ENCODE data around the gene SUPT20H. TPM values are rescaled to one million over a fixed set of nuclear protein-coding genes. Genes with fewer than 3 reads are reported as not detected.

SUPT20H gene
- 34.1 TPM for total RNA-seq

GRCh38 chr13:37058910-37059847 is at the start of gene SUPT20H:
SUPT20H (minus strand) TSS chr13:37059688; CDS start chr13:37051490, 8,198 bp downstream.
- DNase-seq (ENCODE audit: extremely low spot score in 2 of 2) = no peak
- Histone ChIP-seq H3K27ac (peak within 1 kb of the TSS; percentile 92), H3K9me3 (no peaks in the 10 kb centered on the region), H3K27me3 (no peaks in the 10 kb centered on the region), H3K4me1 (peaks cover 23% of the 10 kb centered on the region), H3K36me3 (no peaks in the 10 kb centered on the region), H3K4me3 (peak within 1 kb of the TSS; percentile 92 to 99)
- intact Hi-C loops (cut with DNase I) = no loop called here
- TF ChIP-seq POLR2AphosphoS5 (IDR thresholded peaks at IDR 0.05; ENCODE audit: insufficient read depth in 1 of 2, low read depth in 1 of 2) = peak; percentile 35 to 94
- peak in 1 of 2 donors; percentile 75 for TF ChIP-seq POLR2A (IDR thresholded peaks at IDR 0.05)
- peak in 1 of 3 experiments; percentile 17 for TF ChIP-seq CTCF (IDR thresholded peaks at IDR 0.05)

- H3K4me1 ChIP-seq = no peaks in the 10 kb centered on the region
- H3K36me3 ChIP-seq = no peaks in the 10 kb centered on the region
- intact Hi-C loops (cut with DNase I) = no loop called here
Observed at GRCh38 chr13:37109051-37109678, 49.7 kb upstream of the SUPT20H start.

GRCh38 chr13:37107868-37108267 is 48.4 kb upstream of the SUPT20H start:
- no peak overlapping the region for H3K27ac ChIP-seq
- H3K36me3 ChIP-seq = no peaks in the 10 kb centered on the region
- no peak overlapping the region for H3K4me3 ChIP-seq
- no peak for TF ChIP-seq POLR2AphosphoS5 (IDR thresholded peaks at IDR 0.05; ENCODE audit: insufficient read depth in 1 of 2, low read depth in 1 of 2)
- no peak for TF ChIP-seq CTCF (IDR thresholded peaks at IDR 0.05)
- no peak for TF ChIP-seq POLR2A (IDR thresholded peaks at IDR 0.05)
- no peak for DNase-seq (ENCODE audit: extremely low spot score in 2 of 2)
- no peaks in the 10 kb centered on the region for H3K9me3 ChIP-seq
- H3K27me3 ChIP-seq = no peaks in the 10 kb centered on the region
- intact Hi-C loops (cut with DNase I) = no loop called here
- no peaks in the 10 kb centered on the region for H3K4me1 ChIP-seq

More at GRCh38 chr13:37109051-37109678, 49.7 kb upstream of the SUPT20H start:
- H3K4me3 ChIP-seq = no peak overlapping the region
- no peaks in the 10 kb centered on the region for H3K9me3 ChIP-seq
- H3K27ac ChIP-seq = no peak overlapping the region
- no peak for DNase-seq (ENCODE audit: extremely low spot score in 2 of 2)
- H3K27me3 ChIP-seq = no peaks in the 10 kb centered on the region
- no peak for TF ChIP-seq POLR2A (IDR thresholded peaks at IDR 0.05)
- TF ChIP-seq CTCF (IDR thresholded peaks at IDR 0.05) = peak in 1 of 3 experiments; percentile 39

- intact Hi-C loops (cut with DNase I) = no loop called here
- Histone ChIP-seq H3K36me3 (no peaks in the 10 kb centered on the region), H3K27me3 (no peaks in the 10 kb centered on the region), H3K4me1 (no peaks in the 10 kb centered on the region), H3K9me3 (no peaks in the 10 kb centered on the region), H3K27ac (no peak overlapping the region), H3K4me3 (no peak overlapping the region)
- TF ChIP-seq POLR2A (IDR thresholded peaks at IDR 0.05) = no peak
- no peak for TF ChIP-seq POLR2AphosphoS5 (IDR thresholded peaks at IDR 0.05; ENCODE audit: insufficient read depth in 1 of 2, low read depth in 1 of 2)
- no peak for TF ChIP-seq CTCF (IDR thresholded peaks at IDR 0.05)
- DNase-seq (ENCODE audit: extremely low spot score in 2 of 2) = no peak
Observed at GRCh38 chr13:37107456-37107855, 48.0 kb upstream of the SUPT20H start.

Data from vagina (tissue), 2 donors.